Ascending aorta (tissue), 2 donors: ENCODE measurements around the gene ASB8. TPM values are rescaled to one million over a fixed set of nuclear protein-coding genes. Genes with fewer than 3 reads are reported as not detected.

ENCODE experiments used
- DNase-seq, 2 donors: peaks; one replicate each; pipeline ENCODE4 v3.0.0-alpha.2; 2019; ENCODE audit warnings: low spot score in 2 of 2
- H3K27ac ChIP-seq, 2 donors: fragments of 200-600 bp; sonication (generic); one replicate each; pipeline ENCODE4 v1.5.1; 2016 to 2017; ENCODE audit warnings: mild to moderate bottlenecking in 1 of 2
- H3K27me3 ChIP-seq: fragments of 200-600 bp; sonication (generic); one replicate; pipeline ENCODE4 v1.5.1; 2017
- H3K36me3 ChIP-seq, 2 donors: fragments of 200-600 bp; sonication (generic); one replicate each; pipeline ENCODE4 v1.5.1; 2016
- H3K4me1 ChIP-seq, 2 donors: fragments of 200-600 bp; sonication (generic); one replicate each; pipeline ENCODE4 v1.5.1; 2016 to 2017; ENCODE audit warnings: mild to moderate bottlenecking in 1 of 2
- H3K4me3 ChIP-seq, 2 donors: fragments of 200-600 bp; sonication (generic); one replicate each; pipeline ENCODE4 v1.5.1; 2016 to 2017; ENCODE audit warnings: mild to moderate bottlenecking in 1 of 2
- H3K9me3 ChIP-seq, 2 donors: fragments of 200-600 bp; sonication (generic); one replicate each; pipeline ENCODE4 v1.5.1; 2016
- intact Hi-C: fragments of 100-400 bp; cut with DNase I; formaldehyde crosslinking; loops from one replicate; pipeline ENCODE4 v1.15.1; 2023
- total RNA-seq: library from RNA; depleted of rRNA; stranded (reverse); fragments of >200 nt; gene quantifications from one replicate; pipeline ENCODE4 v1.1.0, GENCODE V29; 2016
- TF ChIP-seq, protein P1 (sequence below), 3 experiments: fragments of 200-600 bp in 2 of 3; fragments of 450-650 bp in 1 of 3; sonication (generic) in 2 of 3; IDR thresholded peaks; one replicate each; pipeline ENCODE4 v1.5.1; 2016 to 2019; ENCODE audit warnings: antibody characterized with exemption in 3 of 3, mild to moderate bottlenecking in 1 of 3, moderate library complexity in 1 of 3

Gene ASB8
- total RNA-seq, 1 donor from 2014 or later: 23.7 TPM

DNA sequence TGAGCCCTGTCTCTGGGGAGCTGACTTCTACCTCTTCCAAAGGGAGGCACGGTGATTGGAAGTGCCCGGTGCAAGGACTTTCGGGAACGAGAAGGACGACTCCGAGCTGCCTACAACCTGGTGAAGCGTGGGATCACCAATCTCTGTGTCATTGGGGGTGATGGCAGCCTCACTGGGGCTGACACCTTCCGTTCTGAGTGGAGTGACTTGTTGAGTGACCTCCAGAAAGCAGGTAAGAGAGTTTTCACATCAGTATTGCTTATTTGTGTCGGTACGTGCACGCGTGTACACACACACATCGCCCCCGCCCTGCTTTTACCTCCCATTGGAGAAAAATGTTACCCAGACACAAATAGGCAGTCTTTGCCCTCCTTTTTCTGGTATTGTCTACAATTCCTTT, 24.5 kb downstream of the ASB8 start:
- DNase-seq: no peak
- Histone ChIP-seq H3K27ac (no peak overlapping the region), H3K36me3 (peaks cover 64 to 88% of the 10 kb centered on the region in 2 donors), H3K27me3 (no peaks in the 10 kb centered on the region), H3K4me3 (no peak overlapping the region), H3K4me1 (no peaks in the 10 kb centered on the region), H3K9me3 (no peaks in the 10 kb centered on the region)
- intact Hi-C loops: no loop called here
- TF ChIP-seq, protein P1, sequence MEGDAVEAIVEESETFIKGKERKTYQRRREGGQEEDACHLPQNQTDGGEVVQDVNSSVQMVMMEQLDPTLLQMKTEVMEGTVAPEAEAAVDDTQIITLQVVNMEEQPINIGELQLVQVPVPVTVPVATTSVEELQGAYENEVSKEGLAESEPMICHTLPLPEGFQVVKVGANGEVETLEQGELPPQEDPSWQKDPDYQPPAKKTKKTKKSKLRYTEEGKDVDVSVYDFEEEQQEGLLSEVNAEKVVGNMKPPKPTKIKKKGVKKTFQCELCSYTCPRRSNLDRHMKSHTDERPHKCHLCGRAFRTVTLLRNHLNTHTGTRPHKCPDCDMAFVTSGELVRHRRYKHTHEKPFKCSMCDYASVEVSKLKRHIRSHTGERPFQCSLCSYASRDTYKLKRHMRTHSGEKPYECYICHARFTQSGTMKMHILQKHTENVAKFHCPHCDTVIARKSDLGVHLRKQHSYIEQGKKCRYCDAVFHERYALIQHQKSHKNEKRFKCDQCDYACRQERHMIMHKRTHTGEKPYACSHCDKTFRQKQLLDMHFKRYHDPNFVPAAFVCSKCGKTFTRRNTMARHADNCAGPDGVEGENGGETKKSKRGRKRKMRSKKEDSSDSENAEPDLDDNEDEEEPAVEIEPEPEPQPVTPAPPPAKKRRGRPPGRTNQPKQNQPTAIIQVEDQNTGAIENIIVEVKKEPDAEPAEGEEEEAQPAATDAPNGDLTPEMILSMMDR (IDR thresholded peaks at IDR 0.05): no peak

DNA sequence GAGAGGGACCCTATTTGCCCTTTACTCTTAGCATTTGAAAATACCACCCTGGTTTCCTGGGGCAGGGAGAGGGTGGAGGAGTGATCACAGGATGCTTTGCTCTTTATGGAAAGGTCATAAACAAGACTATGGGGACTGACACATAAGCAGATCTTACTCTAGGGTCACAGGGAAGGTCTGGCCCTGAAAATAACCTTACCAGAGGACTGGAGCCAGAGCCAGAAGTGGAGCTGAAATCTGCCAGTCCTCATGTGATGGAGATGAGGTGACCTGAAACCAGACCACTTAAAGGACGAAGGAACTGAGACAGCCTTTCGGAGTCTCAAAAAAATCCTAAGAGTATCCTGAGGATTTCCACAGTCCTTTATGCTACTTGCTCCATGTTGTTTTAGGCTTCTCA, 25.8 kb downstream of the ASB8 start:
- Histone ChIP-seq H3K4me1 (no peaks in the 10 kb centered on the region), H3K4me3 (no peak overlapping the region), H3K27me3 (no peaks in the 10 kb centered on the region), H3K36me3 (peaks cover 57 to 88% of the 10 kb centered on the region in 2 donors), H3K9me3 (no peaks in the 10 kb centered on the region), H3K27ac (no peak overlapping the region)
- DNase-seq: no peak
- TF ChIP-seq, protein P1 (IDR thresholded peaks at IDR 0.05): no peak
- intact Hi-C loops: no loop called here

DNA sequence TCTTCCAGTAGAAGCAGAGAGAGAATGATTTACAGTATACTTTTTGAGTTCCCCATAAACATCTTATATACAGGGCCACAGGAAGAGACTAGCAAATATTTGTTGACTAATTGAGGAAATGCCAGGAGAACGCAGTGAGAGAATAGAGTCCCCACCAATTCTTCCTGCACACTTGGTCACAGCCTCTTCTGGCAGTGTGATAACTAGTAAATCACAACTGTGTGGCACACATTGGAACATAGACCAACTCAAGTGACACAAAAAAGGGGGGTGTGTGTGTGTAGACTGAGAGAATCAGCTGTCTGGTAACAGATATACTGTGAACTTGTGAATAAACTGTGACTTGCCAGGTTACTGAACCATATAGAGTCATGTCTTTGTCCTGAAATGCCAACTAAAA, 27.9 kb downstream of the ASB8 start:
- TF ChIP-seq, protein P1 (IDR thresholded peaks at IDR 0.05): no peak
- no peak overlapping the region for H3K27ac ChIP-seq
- no peaks in the 10 kb centered on the region for H3K9me3 ChIP-seq
- no peak overlapping the region for H3K4me3 ChIP-seq
- no peaks in the 10 kb centered on the region for H3K27me3 ChIP-seq
- peaks cover 43 to 81% of the 10 kb centered on the region in 2 donors for H3K36me3 ChIP-seq
- H3K4me1 ChIP-seq: no peaks in the 10 kb centered on the region
- DNase-seq: no peak
- intact Hi-C loops: no loop called here

DNA sequence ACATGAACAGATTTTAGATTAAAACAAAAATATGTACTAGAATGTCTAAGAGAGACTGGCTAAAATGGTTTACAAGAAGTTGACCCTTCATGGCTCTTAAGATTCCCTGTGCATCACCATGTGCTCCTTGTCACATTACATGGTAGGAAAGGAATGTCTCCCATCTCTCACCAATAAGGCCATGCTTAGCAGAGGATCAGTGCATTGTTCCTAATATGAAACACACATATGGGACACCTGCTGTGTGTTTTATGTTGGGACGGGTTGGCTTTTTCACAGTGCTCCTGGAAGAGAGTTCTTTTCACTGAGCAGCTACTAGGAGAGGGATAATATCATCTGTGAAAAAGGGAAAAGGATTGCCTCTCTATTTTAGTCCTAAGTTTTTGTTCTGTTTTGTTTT, 28.5 kb downstream of the ASB8 start:
- no peak overlapping the region for H3K27ac ChIP-seq
- no peak overlapping the region for H3K4me3 ChIP-seq
- DNase-seq: no peak
- H3K4me1 ChIP-seq: no peaks in the 10 kb centered on the region
- peaks cover 38 to 76% of the 10 kb centered on the region in 2 donors for H3K36me3 ChIP-seq
- intact Hi-C loops: no loop called here
- no peaks in the 10 kb centered on the region for H3K9me3 ChIP-seq
- TF ChIP-seq, protein P1 (IDR thresholded peaks at IDR 0.05): no peak
- H3K27me3 ChIP-seq: no peaks in the 10 kb centered on the region

DNA sequence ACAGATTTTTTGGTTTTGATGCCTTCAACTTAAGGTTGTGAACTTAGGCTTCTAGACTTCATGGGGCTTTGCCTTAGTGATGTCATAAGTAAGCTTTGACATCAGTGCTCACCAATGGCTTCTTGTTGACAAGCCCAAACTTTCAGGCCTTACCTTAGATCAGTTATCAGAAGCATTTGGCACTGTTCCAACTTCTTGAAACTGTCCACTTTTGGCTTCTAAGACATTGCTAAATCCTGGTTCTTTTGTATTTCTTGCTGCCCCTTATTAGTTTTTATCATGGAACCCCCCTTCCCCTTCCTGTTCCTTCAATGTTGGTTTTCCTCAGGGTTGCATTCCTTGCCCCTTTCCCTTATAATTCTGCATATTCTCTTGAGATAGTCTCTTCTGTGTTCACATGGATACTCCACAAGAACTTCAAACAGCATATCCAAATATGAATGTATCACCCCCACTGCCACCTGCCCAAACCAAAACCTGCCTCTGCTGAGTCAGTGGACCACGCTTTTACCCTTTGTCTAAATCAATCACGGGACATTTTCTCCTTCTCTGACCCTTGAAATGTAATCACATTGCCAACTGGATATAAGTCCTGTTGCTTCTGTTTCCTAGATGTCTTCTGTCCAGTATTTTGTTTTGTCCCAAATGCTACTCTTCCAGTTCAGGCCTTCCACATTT, 30.2 kb downstream of the ASB8 start:
- intact Hi-C loops: no loop called here

More for the DNA sequence above, 30.2 kb downstream of the ASB8 start:
- no peaks in the 10 kb centered on the region for H3K4me1 ChIP-seq
- no peak overlapping the region for H3K4me3 ChIP-seq
- H3K27me3 ChIP-seq: no peaks in the 10 kb centered on the region
- H3K27ac ChIP-seq: no peak overlapping the region
- DNase-seq: no peak
- H3K36me3 ChIP-seq: peaks cover 28 to 71% of the 10 kb centered on the region in 2 donors
- TF ChIP-seq, protein P1 (IDR thresholded peaks at IDR 0.05): no peak
- no peaks in the 10 kb centered on the region for H3K9me3 ChIP-seq
